ENCODE data around the gene TLX3.

Gene TLX3

DNA sequence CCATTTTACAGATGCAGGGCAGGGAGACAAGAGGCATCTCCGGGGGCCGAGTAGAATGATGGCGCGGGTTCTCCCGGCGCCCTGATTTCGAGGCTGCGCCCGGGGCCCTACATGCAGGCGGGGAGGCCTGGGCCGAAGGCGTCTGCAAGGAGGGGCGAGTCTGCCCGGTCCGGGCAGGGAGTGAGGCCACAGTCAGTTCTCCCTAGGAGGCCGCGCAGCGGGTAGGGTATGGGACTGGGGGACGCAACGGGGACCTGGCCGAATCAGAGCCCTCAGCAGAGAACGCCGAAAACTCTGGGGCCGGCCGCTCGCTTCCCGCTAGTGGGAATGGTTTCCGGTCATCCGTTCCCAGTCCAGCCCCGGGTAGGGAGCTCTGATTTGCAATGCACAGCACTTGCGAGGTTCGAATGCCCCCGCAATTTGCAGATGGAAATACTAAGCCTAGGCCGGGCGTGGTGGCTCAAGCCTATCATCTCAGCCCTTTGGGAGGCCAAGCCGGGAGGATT, 6.4 kb downstream of the TLX3 start:
- Histone ChIP-seq H3K9ac (ENCODE audit: low read depth, low read length) (no peak overlapping the region), H3K27me3 (ENCODE audit: control insufficient read depth, insufficient read depth, low read length) (peaks cover 98% of the 10 kb centered on the region), H3K9me3 (ENCODE audit: control insufficient read depth, insufficient read depth, low read length) (no peaks in the 10 kb centered on the region), H3K4me3 (ENCODE audit: low read depth, low read length) (peak overlapping the region; percentile 23), H3K36me3 (ENCODE audit: control insufficient read depth, insufficient read depth, low read length) (no peaks in the 10 kb centered on the region), H3K4me1 (ENCODE audit: control insufficient read depth, insufficient read depth, low read length) (peaks cover 10% of the 10 kb centered on the region)

DNA sequence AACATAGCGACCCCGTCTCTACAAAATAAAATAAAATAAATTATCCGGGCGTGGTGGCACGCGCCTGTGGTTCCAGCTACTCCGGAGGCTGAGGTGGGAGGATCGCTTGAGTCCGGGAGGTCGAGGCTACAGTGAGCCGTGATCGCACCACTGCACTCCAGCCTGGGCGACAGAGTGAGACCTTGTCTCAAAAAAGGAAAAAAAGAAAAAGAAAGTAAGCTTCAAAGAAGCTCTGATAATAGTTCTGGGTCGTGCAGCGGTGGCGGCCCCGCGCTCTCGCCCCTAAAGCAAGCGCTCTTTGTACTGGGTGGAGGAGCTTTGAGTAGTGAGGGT, 6.8 kb downstream of the TLX3 start:
- Histone ChIP-seq H3K36me3 (ENCODE audit: control insufficient read depth, insufficient read depth, low read length) (no peaks in the 10 kb centered on the region), H3K27me3 (ENCODE audit: control insufficient read depth, insufficient read depth, low read length) (peaks cover 98% of the 10 kb centered on the region), H3K4me1 (ENCODE audit: control insufficient read depth, insufficient read depth, low read length) (peaks cover 10% of the 10 kb centered on the region), H3K9me3 (ENCODE audit: control insufficient read depth, insufficient read depth, low read length) (no peaks in the 10 kb centered on the region), H3K9ac (ENCODE audit: low read depth, low read length) (no peak overlapping the region), H3K4me3 (ENCODE audit: low read depth, low read length) (peak overlapping the region; percentile 39)

DNA sequence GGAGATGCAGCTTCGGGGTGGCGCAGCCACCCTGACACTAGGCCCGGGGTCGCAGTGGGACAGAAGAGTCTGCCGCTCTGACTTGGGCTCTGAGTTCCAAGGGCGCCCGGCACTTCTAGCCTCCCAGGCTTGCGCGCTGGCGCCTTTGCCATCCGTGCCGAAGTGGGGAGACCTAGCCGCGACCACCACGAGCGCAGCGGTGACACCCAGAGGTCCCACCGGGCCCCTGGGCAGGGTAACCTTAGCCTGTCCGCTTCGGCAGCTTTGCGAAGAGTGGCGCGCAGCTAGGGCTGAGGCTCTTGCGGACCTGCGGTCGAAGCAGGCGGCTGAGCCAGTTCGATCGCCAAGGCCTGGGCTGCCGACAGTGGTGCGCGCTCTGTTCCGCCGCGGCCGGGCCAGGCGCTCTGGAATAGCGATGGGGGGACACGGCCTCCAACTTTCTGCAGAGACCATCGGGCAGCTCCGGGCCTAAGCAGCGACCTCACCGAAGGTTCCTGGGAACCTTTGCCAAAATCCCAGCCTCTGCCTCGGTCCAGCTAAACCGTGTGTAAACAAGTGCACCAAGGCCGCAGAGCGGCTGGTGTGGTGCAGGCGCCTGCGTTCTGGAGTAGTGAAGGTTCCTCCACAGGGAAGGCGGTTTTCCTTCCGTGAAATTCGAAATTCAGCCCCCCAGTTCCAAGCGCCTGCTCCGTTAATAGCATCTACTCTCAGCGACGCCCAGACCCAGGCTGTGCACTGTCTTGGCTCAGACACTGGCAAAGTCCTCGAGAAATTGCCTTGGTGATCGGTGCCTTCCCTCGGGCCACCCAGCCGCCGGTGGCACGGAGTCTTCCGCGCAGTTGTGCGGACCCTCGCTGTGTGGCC, 7.4 kb downstream of the TLX3 start:
- Histone ChIP-seq H3K4me1 (ENCODE audit: control insufficient read depth, insufficient read depth, low read length) (peaks cover 12% of the 10 kb centered on the region), H3K9me3 (ENCODE audit: control insufficient read depth, insufficient read depth, low read length) (no peaks in the 10 kb centered on the region), H3K4me3 (ENCODE audit: low read depth, low read length) (peak overlapping the region; percentile 39), H3K27me3 (ENCODE audit: control insufficient read depth, insufficient read depth, low read length) (peaks cover 98% of the 10 kb centered on the region), H3K36me3 (ENCODE audit: control insufficient read depth, insufficient read depth, low read length) (no peaks in the 10 kb centered on the region), H3K9ac (ENCODE audit: low read depth, low read length) (no peak overlapping the region)

DNA sequence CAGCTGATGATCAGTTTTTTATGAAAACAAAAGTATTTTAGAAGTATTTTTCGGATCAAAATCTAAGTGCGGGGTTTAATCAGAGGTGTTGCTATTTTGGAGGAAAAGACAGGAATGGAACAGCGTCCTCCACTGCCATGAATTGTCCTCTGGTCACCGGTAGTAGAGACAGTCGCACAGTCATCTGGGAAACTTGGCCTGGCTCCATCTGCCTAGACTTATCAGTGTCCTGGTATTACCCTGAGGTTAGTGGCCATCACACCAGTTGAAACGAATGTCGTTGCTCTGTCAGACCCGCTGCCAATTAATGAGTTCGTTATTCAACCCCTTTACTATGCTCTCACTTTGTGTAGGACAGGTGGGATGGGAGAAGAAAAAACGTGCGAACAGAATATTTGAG, 8.2 kb downstream of the TLX3 start:
- Histone ChIP-seq H3K9ac (ENCODE audit: low read depth, low read length) (no peak overlapping the region), H3K27me3 (ENCODE audit: control insufficient read depth, insufficient read depth, low read length) (peaks cover 100% of the 10 kb centered on the region), H3K4me3 (ENCODE audit: low read depth, low read length) (no peak overlapping the region), H3K4me1 (ENCODE audit: control insufficient read depth, insufficient read depth, low read length) (peaks cover 12% of the 10 kb centered on the region), H3K9me3 (ENCODE audit: control insufficient read depth, insufficient read depth, low read length) (no peaks in the 10 kb centered on the region), H3K36me3 (ENCODE audit: control insufficient read depth, insufficient read depth, low read length) (no peaks in the 10 kb centered on the region)

DNA sequence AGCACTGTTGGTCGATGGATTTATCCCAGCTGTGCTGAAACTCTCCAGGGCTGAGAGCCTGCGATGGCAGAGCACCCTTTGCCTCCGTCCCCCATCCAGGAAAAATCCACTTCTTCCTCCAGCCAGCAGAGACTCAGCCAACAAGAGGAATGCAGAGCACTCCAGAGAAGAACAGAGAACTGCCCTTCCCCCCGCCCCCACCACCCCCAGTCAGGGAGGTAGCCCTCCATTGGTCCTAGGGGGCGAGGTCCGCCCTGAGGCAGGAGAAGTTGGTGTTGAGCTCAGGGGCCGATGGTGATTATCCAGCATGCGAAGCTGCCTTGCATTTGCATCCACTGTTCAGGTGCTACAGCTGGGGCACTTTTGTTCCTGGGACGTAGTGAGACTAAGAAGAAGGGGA, 9.0 kb downstream of the TLX3 start:
- peak overlapping the region; percentile 30 for H3K4me3 ChIP-seq (ENCODE audit: low read depth, low read length)
- H3K36me3 ChIP-seq (ENCODE audit: control insufficient read depth, insufficient read depth, low read length), result no peaks in the 10 kb centered on the region
- no peaks in the 10 kb centered on the region for H3K9me3 ChIP-seq (ENCODE audit: control insufficient read depth, insufficient read depth, low read length)
- no peak overlapping the region for H3K9ac ChIP-seq (ENCODE audit: low read depth, low read length)
- H3K4me1 ChIP-seq (ENCODE audit: control insufficient read depth, insufficient read depth, low read length), result peaks cover 12% of the 10 kb centered on the region
- H3K27me3 ChIP-seq (ENCODE audit: control insufficient read depth, insufficient read depth, low read length), result peaks cover 100% of the 10 kb centered on the region

- no peaks in the 10 kb centered on the region for H3K9me3 ChIP-seq (ENCODE audit: control insufficient read depth, insufficient read depth, low read length)
- peaks cover 12% of the 10 kb centered on the region for H3K4me1 ChIP-seq (ENCODE audit: control insufficient read depth, insufficient read depth, low read length)
- no peak overlapping the region for H3K9ac ChIP-seq (ENCODE audit: low read depth, low read length)
- H3K4me3 ChIP-seq (ENCODE audit: low read depth, low read length), result no peak overlapping the region
- H3K27me3 ChIP-seq (ENCODE audit: control insufficient read depth, insufficient read depth, low read length), result peaks cover 93% of the 10 kb centered on the region
- H3K36me3 ChIP-seq (ENCODE audit: control insufficient read depth, insufficient read depth, low read length), result no peaks in the 10 kb centered on the region
Measured at GRCh38 chr5:171321447-171321846, 12.4 kb downstream of the TLX3 start.

DNA sequence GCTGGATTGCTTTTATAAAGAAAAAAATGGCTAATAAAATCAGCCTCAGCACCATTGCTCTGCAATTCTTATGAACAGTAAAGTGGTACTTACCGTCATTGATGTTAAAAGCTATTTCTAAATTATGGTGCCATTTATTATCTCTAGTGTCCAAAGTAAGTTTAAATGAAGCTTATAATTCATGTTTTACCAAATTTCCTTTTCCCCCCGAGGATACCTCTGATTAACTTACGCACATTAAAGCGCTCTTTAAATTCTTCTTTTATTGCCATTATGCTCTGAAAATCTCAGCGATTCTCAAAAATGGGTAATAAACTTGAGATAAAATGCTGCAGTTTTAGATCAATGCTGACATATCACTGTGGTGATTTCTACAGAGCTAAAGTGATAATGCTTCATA, 13.5 kb downstream of the TLX3 start:
- peaks cover 12% of the 10 kb centered on the region for H3K4me1 ChIP-seq (ENCODE audit: control insufficient read depth, insufficient read depth, low read length)
- peaks cover 86% of the 10 kb centered on the region for H3K27me3 ChIP-seq (ENCODE audit: control insufficient read depth, insufficient read depth, low read length)
- no peaks in the 10 kb centered on the region for H3K36me3 ChIP-seq (ENCODE audit: control insufficient read depth, insufficient read depth, low read length)
- no peak overlapping the region for H3K9ac ChIP-seq (ENCODE audit: low read depth, low read length)
- no peak overlapping the region for H3K4me3 ChIP-seq (ENCODE audit: low read depth, low read length)
- no peaks in the 10 kb centered on the region for H3K9me3 ChIP-seq (ENCODE audit: control insufficient read depth, insufficient read depth, low read length)

- H3K27me3 ChIP-seq (ENCODE audit: control insufficient read depth, insufficient read depth, low read length), result peaks cover 86% of the 10 kb centered on the region
- H3K36me3 ChIP-seq (ENCODE audit: control insufficient read depth, insufficient read depth, low read length), result no peaks in the 10 kb centered on the region
- peaks cover 12% of the 10 kb centered on the region for H3K4me1 ChIP-seq (ENCODE audit: control insufficient read depth, insufficient read depth, low read length)
- no peaks in the 10 kb centered on the region for H3K9me3 ChIP-seq (ENCODE audit: control insufficient read depth, insufficient read depth, low read length)
- no peak overlapping the region for H3K4me3 ChIP-seq (ENCODE audit: low read depth, low read length)
- H3K9ac ChIP-seq (ENCODE audit: low read depth, low read length), result no peak overlapping the region
Measured at GRCh38 chr5:171323007-171323406, 14.0 kb downstream of the TLX3 start.

DNA sequence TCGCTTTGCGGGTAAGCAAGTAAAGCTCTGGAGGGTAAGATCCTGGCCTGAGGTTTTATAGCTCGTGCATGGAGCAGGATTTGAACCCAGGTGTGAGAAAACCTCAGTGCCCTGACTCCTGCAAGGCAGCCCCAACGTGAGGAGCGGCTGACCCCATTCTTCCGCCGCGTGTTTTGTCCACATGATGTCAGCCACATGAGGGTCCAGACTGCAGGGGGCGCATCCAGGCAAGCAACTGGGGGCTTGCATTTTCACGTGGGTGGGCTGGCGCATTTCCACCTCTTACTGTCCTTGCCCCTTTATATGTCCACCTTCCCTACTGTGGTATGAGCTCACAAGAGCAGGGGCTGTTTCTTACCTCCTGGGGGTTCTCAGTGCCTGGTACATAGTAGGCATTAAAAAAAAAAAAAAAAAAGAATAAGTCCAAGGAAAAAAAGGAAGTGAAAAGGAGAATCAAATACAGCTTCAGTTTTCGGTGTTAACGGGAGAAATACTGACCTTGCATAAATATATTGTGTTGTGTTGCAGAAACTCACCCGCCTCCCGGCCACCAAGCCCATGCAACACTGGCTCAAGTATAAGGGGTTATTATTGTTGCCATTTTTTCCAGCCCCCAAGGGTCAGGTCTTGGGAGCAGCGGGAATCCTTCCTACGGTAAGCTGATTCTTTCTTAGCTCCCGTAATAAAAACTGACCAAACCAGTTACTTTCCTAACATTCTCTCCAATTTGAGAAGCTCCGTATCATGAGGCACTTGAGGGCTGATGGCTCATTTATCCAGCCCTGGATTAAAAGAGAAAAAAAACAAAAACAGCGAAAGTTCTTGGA, 15.0 kb downstream of the TLX3 start:
- H3K9ac ChIP-seq (ENCODE audit: low read depth, low read length), result no peak overlapping the region
- peaks cover 82% of the 10 kb centered on the region for H3K27me3 ChIP-seq (ENCODE audit: control insufficient read depth, insufficient read depth, low read length)
- H3K36me3 ChIP-seq (ENCODE audit: control insufficient read depth, insufficient read depth, low read length), result no peaks in the 10 kb centered on the region
- no peaks in the 10 kb centered on the region for H3K9me3 ChIP-seq (ENCODE audit: control insufficient read depth, insufficient read depth, low read length)
- peaks cover 11% of the 10 kb centered on the region for H3K4me1 ChIP-seq (ENCODE audit: control insufficient read depth, insufficient read depth, low read length)
- H3K4me3 ChIP-seq (ENCODE audit: low read depth, low read length), result no peak overlapping the region

GRCh38 chr5:171330021-171330420, 21.0 kb downstream of the TLX3 start:
- H3K4me3 ChIP-seq (ENCODE audit: low read depth, low read length), result no peak overlapping the region
- no peak overlapping the region for H3K9ac ChIP-seq (ENCODE audit: low read depth, low read length)
- H3K9me3 ChIP-seq (ENCODE audit: control insufficient read depth, insufficient read depth, low read length), result no peaks in the 10 kb centered on the region
- no peaks in the 10 kb centered on the region for H3K36me3 ChIP-seq (ENCODE audit: control insufficient read depth, insufficient read depth, low read length)
- peaks cover 49% of the 10 kb centered on the region for H3K27me3 ChIP-seq (ENCODE audit: control insufficient read depth, insufficient read depth, low read length)
- H3K4me1 ChIP-seq (ENCODE audit: control insufficient read depth, insufficient read depth, low read length), result no peaks in the 10 kb centered on the region

DNA sequence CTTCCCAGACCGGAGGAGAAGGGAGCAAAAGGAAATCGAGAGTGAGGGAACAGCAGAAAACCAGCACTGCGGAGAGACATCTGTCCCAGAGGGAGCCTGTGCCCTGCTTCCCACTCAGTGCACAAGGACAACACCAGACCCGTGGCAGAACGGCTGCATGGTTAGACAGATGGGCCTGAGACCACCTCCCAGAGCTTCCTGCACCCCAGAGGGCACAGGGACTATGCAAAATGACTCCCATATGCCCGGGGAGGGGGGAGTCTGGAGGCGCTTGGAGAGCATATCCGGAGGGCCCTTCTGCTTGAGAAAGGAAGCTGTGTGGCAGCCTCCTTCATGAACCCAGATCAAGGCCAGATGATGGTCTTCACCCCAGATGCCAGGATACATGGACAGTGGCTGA, 26.6 kb downstream of the TLX3 start:
- H3K4me3 ChIP-seq (ENCODE audit: low read depth, low read length), result no peak overlapping the region
- no peak overlapping the region for H3K9ac ChIP-seq (ENCODE audit: low read depth, low read length)
- no peaks in the 10 kb centered on the region for H3K9me3 ChIP-seq (ENCODE audit: control insufficient read depth, insufficient read depth, low read length)
- no peaks in the 10 kb centered on the region for H3K4me1 ChIP-seq (ENCODE audit: control insufficient read depth, insufficient read depth, low read length)
- peaks cover 52% of the 10 kb centered on the region for H3K27me3 ChIP-seq (ENCODE audit: control insufficient read depth, insufficient read depth, low read length)
- no peaks in the 10 kb centered on the region for H3K36me3 ChIP-seq (ENCODE audit: control insufficient read depth, insufficient read depth, low read length)

Data from iPS-15b (cell line).